Left cardiac atrium (tissue), 4 donors: ENCODE results near the gene GABRR2. TPM values are rescaled to one million over a fixed set of nuclear protein-coding genes. Genes with fewer than 3 reads are reported as not detected.

ENCODE experiments used
- ATAC-seq, 2 donors: fragments of 200-7000 bp; cut with Tn5 transposase; one replicate each; pipeline ENCODE4 v1.9.1; 2020; ENCODE audit warnings: mild to moderate bottlenecking in 2 of 2, moderate library complexity in 2 of 2
- DNase-seq: peaks from one replicate; pipeline ENCODE4 v3.0.0-alpha.2; 2020
- intact Hi-C, 2 donors: fragments of 100-400 bp; cut with DNase I; formaldehyde crosslinking; loops; one replicate each; pipeline versions ENCODE4 v1.14.1 to v1.15.1; 2022 to 2023
- long read RNA-seq: library from polyadenylated mRNA; unstranded; transcript quantifications from one replicate; pipeline ENCODE4 v2.0.0, GENCODE V29; 2021
- total RNA-seq, 2 donors: library from RNA; stranded (reverse); fragmentation: NEBNext Ultra II Directional; extraction: Animal tissue kit (Norgen Biotek cat#: 25700); gene quantifications; one replicate each; pipeline ENCODE4 v1.2.1, GENCODE V29; 2021
- donor health status: DM: no; HTN: yes; CAD: no.
- donor health status: DM: no; HTN: yes; CAD: no; lungs with severe emphysema.
- donor health status: DM: yes; HTN: yes; CAD: no.
- donor health status: Dilated cardiomyopathy.

Gene GABRR2
- under 1 TPM; 0.53 to 0.97 TPM for total RNA-seq
- long read RNA-seq, partial matches to known transcripts = 0 of 1 reads
- long read RNA-seq, other reads (novel, unspliced or antisense) = 1 of 1 reads

DNA sequence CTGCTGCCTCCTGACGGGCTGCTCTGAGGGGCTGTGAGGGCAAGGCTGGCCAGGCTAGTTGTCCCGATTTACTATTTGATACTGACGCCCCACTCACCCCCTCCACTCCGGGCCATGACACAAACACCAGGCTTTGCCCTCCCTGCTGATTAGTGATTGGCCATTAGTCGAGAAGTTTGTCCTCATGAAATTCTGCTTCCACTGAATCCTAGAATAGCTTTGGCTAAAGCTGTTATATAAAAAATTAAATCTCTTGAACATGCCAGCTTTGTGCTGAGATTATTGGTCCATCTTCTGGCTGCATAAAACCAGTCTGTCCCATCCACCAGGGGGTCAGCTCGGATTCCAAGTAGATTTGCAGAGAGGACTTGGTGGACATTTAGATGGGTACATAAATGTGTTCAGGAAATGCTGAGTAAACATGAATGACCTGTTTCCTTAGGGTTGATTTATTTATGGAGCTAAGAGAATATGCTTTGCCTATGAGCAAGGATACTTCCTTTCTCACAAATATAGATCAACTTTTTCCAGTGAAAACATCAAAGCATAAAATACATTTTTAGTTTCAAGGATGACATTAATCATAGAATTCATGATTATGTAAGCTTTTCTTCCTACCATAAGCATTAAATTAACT is at the start of gene GABRR2:
Gene GABRR2 (minus strand): TSS at position 51 of the 637 bp plus-strand sequence. CDS start 134 bp downstream, outside the sequence.
- ATAC-seq (no peak), DNase-seq (no peak)
- intact Hi-C loops = no loop called here

DNA sequence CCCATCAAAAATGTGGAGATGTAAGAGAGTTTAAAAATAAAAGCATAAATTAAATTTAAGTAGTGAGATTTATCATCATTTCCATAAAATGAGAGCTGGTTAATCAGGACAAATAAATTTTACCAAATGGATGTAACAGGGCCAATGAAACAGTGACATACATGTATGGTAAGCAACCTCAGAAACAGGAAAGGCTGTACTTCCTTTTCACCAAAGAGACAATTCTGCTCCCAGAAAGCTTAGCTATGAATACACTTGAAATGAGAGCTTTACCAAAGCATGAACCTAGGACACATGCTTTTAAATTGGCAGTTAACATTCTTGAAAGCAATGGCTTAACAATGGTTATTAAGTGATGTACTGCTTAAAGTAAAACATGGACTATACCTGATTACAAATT is 49.5 kb upstream of the GABRR2 start:
- ATAC-seq = no peak
- intact Hi-C loops = loop anchor here in 1 of 2 donors (2.0 to 10.0 kb wide), 2 partner anchors 52 to 380 kb away; no protein-coding TSS in a partner anchor
- no peak for DNase-seq

DNA sequence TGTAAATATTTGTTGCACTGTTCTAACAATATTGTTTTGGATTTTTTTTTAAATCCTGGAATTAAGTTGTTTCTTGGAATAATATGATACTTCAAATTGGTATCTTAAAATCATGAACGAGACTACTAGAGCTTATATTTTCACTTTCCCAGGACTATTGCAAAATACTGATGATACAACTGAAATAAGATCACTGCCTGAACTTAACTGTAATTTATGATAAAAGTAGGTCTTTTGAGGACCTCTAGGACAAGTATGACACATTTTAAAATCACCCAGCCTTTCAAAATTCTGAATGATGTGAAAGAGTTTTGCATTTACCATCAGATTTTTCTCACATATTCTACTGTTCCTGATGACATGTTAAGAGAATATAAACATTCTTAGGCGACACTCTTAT is 46.1 kb upstream of the GABRR2 start:
- intact Hi-C loops = loop anchor here in 1 of 2 donors (10.0 kb wide), 1 partner anchor 376 kb away; no protein-coding TSS in a partner anchor
- DNase-seq = no peak
- ATAC-seq = no peak

DNA sequence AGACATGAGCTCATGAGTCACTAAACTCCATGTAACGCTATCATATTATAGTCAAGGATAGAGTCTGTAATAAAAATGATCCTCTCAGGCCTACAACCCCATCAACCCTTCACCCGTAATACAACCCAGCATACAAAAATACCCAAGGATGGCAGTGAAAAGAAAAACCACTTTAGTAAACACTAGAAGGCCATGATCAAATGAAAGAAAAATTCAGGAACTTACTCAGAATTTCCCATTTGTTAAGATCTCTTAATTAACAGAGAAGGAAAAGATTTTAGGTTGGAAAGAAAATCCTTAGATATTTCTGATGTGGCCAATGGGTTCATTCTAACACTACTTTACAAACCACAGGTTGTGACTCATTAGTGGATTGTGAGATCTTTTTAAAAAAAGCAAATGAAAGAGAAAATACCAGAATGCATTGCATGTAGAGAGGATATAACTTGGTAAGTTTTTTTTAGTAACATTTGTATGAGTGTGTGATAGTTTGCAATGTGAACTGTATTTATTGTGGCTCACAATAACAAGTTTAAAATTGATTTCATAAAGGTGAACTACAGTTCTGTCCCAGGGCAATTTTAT is 45.4 kb upstream of the GABRR2 start:
- DNase-seq (no peak), ATAC-seq (no peak)
- intact Hi-C loops = loop anchor here in 1 of 2 donors (10.0 kb wide), 1 partner anchor 376 kb away; no protein-coding TSS in a partner anchor

DNA sequence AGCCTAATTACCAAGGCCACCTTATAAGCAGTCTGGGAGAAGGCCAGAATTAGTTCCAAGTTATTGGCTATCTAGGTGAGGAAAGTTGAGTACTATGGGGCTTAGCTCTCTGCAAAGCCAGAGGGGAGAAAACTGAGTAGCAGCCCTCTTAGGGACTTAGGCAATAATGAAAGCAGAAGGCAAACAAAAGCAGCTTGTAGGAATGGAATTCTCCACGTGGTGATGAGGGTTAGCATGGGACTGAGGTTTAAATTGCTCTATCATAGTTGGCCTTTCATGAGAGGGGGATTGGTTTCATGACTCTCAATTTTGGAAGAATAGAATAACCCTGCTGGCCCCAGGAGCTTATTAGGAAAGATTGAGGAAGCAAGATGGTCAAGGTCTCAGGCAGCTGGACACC is 44.5 kb upstream of the GABRR2 start:
- DNase-seq (no peak), ATAC-seq (no peak)
- intact Hi-C loops = no loop called here

DNA sequence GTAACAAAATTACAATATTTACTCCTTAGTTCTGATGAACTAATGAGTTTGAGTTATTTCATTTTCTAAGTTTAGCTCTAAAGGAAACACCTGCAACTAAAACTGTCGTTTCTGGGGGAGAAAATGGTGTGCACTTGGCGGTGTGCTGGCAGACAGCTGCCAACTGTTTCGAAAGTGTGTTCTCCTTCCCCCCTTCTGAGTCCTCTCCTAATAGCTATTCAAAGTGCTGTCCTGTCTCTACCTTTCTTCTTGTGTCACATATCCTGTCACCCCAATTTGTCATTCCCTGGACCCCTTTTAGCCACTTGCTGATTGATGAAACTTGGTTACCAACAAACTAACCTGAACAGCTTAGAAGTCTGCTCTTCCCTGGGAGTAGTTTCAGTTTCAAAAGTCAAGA is 42.3 kb upstream of the GABRR2 start:
- intact Hi-C loops = no loop called here
- ATAC-seq = no peak
- no peak for DNase-seq

DNA sequence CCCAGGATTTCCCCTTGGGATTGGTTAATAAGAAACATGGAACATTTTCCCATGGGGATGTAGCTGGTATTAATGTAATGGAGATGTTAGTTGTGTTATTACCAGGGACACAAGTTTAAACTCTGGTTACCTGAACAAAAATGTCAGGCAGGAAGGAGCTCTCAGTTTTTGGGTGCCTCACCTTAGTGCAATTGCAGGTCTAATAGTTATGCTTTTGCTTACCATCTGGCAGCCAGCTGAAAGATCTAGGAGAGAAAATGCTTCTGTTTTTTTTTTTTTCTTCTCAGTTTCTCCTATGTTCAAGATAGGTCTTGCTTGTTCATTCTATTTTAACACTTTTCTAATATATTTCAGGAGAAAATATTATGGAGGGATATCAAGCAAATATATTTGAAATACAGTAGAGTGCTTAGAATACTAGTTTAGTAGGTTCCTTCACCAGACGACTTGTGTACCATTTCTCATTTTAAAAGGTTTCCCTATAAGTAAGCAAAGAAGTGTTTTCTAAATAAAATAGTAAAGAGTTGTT is 41.6 kb upstream of the GABRR2 start:
- ATAC-seq (no peak), DNase-seq (no peak)
- intact Hi-C loops = no loop called here

DNA sequence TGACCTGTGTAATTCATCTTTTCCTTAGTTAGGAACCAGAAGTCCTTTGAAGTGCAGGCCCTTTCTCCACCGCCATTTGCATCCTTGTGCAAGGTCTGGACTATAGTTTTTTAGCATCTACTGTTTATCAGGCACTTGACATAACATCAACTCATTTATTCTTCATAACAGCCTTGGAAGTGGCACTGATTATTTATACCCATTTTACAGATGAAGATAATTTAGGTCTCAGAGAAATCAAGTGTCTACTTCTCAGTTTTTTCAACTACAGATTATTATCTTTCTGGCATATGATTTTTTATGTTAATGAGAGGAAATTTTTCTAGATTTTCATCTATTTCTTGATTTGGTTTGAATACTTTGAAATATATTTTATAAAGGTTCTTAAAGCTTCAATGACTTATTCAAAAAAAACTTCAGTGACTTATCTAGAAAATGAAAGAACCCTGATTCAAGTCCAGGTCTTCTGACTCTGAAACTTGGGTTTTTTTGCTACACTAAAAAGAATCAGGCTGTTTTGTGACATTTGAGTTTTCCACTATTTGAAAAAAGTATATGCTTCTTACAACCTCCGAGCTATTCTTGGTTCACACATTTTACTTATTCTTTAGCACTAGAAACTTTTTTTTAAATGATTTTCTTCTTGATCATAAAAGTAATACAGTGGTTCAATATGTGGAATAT is 40.6 kb upstream of the GABRR2 start:
- ATAC-seq = no peak
- no peak for DNase-seq
- intact Hi-C loops = no loop called here

DNA sequence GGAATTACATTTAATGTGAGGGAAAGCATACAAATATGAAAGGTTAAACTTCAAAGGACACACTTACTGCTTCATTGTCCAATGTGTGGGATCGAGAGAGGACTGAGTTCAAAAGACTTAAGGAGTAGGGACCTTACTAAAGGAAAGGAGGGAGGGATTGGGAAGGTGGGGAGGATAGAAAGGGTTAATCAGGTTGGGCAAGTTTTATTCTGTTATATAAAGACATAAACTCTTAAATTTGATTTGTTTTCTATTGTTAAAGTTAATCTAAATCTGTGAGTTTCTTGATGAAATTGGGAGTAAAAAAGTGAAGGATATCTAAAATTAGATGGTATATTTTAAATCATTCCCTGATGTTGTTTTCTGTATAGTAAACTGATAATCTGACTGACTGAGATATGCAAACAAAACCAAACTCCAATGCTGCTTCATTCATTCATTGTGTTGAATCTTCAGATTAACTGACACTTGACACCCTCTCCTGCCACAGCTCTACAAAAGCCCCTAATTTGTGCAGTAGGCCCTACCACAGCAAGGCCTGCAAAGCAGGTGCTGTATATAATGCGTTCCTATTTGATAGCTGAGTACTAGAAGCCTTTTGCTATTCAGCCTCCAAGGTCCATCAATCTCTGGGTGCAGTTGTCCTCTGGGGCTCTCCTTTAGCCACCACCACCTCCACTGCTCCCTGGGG is 38.7 kb upstream of the GABRR2 start:
- DNase-seq (no peak), ATAC-seq (no peak)
- intact Hi-C loops = loop anchor here in 1 of 2 donors (5.0 kb wide), 1 partner anchor 272 kb away; the partner anchor contains the start of gene PNRC1

DNA sequence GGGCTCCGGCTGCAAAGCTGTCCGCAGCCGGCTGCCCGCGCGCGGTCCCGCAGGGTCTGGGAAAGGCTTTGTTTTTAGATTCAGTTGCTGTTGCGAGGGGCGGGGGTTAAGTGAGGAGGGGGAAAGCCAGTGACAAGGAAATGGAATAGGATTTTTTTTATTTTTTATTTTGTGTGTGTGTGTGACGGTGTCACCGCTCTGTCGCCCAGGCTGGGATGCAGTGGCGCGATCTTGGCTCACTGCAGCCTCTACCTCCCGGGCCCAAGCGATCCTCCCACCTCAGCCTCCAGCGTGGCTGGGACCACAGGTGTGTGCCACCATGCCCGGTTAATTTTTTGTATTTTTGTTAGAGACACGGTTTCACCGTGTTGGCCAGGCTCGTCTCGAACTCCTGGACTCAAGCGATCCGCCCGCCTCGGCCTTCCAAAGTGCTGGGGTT is 38.0 kb upstream of the GABRR2 start:
- intact Hi-C loops = loop anchor here in 1 of 2 donors (5.0 kb wide), 1 partner anchor 271 kb away; the partner anchor contains the start of gene PNRC1
- ATAC-seq (peak in 1 of 2 donors; percentile 1), DNase-seq (no peak)

DNA sequence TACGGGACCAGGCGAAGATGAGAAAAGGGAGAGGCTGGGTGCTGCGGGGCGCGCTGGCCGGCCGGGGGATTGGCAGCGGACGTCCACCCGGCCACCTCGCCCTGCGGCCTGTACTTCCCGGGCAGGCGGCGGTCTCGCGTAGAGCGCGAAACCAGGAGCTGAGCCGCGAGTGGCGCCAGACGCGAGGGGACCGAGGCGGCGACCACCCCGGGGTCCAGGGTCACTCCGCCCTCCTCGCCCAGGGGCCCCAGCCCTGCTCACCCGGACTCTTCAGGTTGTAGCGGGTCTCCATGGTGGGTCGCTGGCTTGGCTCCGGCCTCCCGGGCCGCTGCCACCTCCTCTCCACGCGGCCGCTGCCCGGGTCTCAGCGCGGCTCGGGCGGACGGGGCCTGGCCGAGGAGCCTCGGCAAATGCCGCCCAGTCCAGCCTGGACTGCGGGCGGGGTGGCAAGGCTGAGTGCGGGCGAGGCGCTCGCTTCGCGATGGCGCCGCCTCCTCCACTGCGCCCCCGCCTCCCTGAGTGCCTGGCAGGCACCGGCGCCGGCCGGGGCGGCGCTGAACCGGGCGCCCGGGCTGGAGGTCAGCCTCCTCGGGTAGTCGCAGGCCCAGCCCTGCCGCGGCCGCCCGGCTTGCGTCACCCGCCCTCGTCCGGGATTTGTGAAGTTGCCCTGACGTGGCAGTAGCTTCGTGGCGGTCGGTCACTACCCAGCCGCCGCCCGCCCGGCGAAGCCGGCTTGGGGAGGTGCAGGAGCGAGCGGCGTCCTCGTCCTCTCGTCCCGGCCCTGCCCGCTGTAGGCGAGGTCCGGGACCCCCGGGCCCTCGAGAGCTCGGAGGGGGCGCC is 37.4 kb upstream of the GABRR2 start, which contains the start of gene UBE2J1:
Gene UBE2J1 (minus strand): TSS at position 445 of the 840 bp plus-strand sequence. CDS start 153 bp downstream, at position 292.
- intact Hi-C loops = loop anchor here in 1 of 2 donors (5.0 kb wide), 1 partner anchor 270 kb away; the partner anchor contains the start of gene PNRC1
- ATAC-seq = peak; percentile 97 to 98
- peak; percentile 97 for DNase-seq

DNA sequence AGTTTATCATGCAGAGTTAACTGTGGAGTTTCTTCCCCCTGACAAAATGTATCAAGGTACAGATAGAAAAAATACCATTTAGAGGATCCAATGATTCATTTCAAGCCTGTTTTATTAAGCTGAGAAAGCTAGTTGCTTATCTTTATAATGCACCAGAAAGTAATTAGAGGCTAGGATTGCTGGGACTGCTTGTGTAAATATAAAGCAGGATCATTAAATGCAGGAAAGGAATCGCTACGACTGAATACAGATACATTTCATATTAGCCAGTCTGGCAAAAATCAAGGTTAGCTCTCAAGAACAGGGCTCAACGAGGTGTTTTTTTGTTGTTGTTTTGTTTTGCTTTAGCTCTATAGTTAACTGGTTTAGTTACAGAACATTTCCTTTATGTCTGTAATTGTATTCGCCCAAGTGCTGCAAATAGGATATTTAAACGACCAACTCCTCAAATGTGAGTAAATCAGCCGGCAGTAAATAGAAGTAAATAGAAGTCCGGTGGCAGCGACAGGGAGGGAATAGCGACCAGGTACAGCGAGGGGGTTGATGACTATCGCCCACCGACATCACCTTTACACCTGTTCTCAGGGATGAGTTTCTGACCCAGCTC is 36.7 kb upstream of the GABRR2 start:
- ATAC-seq (no peak), DNase-seq (no peak)
- intact Hi-C loops = loop anchor here in 1 of 2 donors (5.0 kb wide), 1 partner anchor 269 kb away; the partner anchor contains the start of gene PNRC1

DNA sequence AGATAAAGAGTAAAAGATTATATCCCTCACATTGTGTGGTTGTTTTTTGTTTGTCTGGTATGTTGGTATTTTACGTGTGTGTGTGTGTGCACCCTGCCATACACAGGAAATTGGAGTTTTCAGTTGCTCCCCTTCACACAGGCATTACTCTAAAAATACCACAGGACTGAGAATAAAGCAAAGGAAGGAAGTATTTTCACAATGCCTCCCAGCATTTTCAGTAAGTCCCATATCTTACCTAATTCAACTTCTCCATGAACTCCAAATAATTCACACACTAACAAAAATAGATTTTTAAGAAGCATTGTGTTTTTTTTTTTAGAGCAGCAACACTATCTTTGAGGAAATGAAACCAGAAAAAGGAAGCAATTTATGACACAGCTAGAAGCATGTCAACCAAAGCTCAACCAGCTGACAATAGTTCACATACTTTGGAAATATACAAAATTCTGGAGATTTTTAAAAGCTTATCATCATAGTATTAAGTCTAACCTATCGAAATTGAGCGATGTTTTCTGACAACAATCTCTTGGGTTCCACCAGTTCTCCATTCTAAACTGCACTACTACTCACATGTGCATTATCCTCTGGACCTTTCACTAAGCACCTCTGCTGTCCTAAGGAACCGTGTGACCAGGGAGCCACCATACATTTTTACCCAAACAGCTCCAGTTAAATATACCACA is 35.3 kb upstream of the GABRR2 start:
- intact Hi-C loops = loop anchor here in 1 of 2 donors (5.0 kb wide), 1 partner anchor 268 kb away; the partner anchor contains the start of gene PNRC1
- DNase-seq (no peak), ATAC-seq (no peak)

DNA sequence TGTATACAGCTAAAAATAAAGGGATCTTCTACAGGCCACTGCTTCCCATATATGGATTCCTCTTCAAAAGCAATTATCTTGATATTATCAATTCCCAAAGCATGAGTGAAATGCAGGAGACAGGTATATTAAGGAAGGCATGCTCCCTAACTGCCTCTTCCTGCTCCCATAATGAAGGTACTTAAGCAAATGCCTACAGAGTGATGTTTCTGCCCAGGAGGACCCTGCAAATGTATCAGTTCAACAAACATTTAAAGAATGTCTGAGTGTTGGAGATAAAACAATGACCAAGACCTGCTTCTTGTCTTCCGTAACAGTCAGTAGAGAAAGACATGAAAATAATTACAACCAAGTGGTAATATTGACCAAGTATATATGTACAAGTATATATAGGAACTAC is 33.3 kb upstream of the GABRR2 start:
- intact Hi-C loops = no loop called here

DNA sequence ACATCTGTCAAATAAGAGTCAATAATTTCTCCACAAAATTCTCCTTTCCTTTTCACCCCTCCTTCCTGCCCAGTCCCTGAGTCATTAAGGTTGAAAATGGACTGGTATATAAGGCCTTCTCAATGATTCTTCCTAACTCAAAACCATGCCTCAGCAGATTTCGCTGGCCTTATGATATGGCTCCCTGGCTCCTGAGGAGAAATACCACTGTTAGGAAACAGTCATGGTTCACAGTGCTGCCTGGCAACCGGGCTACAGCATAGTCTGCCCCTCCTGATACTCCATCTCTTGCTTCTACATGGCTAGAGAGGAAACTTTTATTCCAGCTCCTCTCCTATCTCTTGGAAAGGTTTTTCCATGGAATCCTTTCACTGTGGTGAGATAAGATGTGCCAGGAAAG is 32.7 kb upstream of the GABRR2 start:
- DNase-seq (peak; percentile 32), ATAC-seq (no peak)
- intact Hi-C loops = no loop called here

More for the DNA sequence above, 33.3 kb upstream of the GABRR2 start:
- DNase-seq (no peak), ATAC-seq (no peak)

DNA sequence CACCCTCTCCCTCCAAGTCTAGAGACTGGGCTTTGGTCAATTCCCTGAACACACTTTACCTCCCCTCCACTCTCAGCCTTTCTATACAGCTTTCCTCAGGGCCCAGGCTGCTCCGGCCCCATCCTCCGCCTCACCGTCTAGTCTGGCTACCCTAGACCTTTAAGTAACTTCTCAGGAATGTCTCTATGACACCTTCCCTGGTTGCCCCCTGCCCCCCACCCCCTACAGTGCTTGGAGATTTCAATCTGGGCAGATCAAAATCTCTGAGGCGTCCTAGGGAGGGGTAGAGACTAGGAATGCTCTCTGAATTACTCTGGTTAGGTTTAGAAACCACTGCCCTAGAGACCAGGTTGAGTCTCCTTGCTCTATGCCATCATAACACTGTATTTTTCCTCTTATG is 31.3 kb upstream of the GABRR2 start:
- intact Hi-C loops = no loop called here
- ATAC-seq = no peak

DNA sequence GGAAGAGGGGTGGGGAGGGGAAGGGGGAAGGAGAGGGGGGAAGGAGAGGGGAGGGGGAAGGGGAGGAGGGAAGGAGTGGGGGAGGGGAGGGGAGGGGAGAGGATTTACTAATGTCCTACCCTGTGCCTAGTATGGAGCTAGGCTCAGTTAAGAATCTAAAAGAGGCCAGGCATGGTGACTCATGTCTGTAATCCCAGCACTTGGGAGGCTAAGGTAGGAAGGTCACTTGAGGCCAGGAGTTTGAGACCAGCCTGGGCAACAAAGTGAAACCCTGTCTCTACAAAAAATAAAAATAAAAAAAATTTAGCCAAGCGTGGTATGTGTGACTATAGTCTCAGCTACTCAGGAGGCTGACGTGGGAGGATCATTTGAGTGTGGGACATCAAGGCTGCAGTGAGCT is 24.5 kb upstream of the GABRR2 start:
- intact Hi-C loops = no loop called here
- no peak for ATAC-seq
- DNase-seq = no peak

More for the DNA sequence above, 31.3 kb upstream of the GABRR2 start:
- no peak for DNase-seq
